Endothelial cell (in vitro differentiated cells): ENCODE measurements around the gene PLCB1. TPM values are rescaled to one million over a fixed set of nuclear protein-coding genes. Genes with fewer than 3 reads are reported as not detected.
"Not testable (repeated sequence)": the region's sequence is repeated elsewhere in the genome, so short reads cannot be mapped to it uniquely, and the experiment has no call there.

ENCODE experiments used
- DNase-seq: peaks from one replicate; pipeline ENCODE4 v3.0.0; 2021; ENCODE audit warnings: low spot score
- H3K27ac Mint-ChIP-seq: one replicate; pipeline ENCODE4 v1.8.0; 2021; ENCODE audit warnings: mixed read lengths, inconsistent platforms; ENCODE audit not compliant: unreplicated experiment
- H3K27me3 Mint-ChIP-seq: one replicate; pipeline ENCODE4 v1.8.0; 2021; ENCODE audit warnings: mild to moderate bottlenecking, moderate library complexity, mixed read lengths, inconsistent platforms; ENCODE audit not compliant: unreplicated experiment
- H3K36me3 Mint-ChIP-seq: one replicate; pipeline ENCODE4 v1.8.0; 2021; ENCODE audit warnings: mild to moderate bottlenecking, low read depth, mixed read lengths, inconsistent platforms; ENCODE audit not compliant: unreplicated experiment
- H3K4me1 Mint-ChIP-seq: one replicate; pipeline ENCODE4 v1.8.0; 2021; ENCODE audit warnings: mild to moderate bottlenecking, mixed read lengths, inconsistent platforms; ENCODE audit not compliant: unreplicated experiment
- H3K4me3 Mint-ChIP-seq: one replicate; pipeline ENCODE4 v1.8.0; 2021; ENCODE audit warnings: mild to moderate bottlenecking, mixed read lengths, inconsistent platforms; ENCODE audit not compliant: unreplicated experiment
- H3K9me3 Mint-ChIP-seq: one replicate; pipeline ENCODE4 v1.8.0; 2021; ENCODE audit warnings: mixed read lengths, inconsistent platforms; ENCODE audit not compliant: unreplicated experiment
- CTCF ChIP-seq: fragments of 200-600 bp; sonication (generic); IDR thresholded peaks from one replicate; pipeline ENCODE4 v1.5.0; 2021; ENCODE audit warnings: antibody characterized with exemption; ENCODE audit not compliant: unreplicated experiment
- total RNA-seq: library from RNA; stranded (reverse); fragmentation: NEBNext Ultra II Directional; extraction: Animal tissue kit (Norgen Biotek cat#: 25700); gene quantifications from one replicate; pipeline ENCODE4 v1.2.1, GENCODE V29; 2021; ENCODE audit not compliant: unreplicated experiment

The PLCB1 gene
- total RNA-seq, 1 donor from 2014 or later = 8.1 TPM

DNA sequence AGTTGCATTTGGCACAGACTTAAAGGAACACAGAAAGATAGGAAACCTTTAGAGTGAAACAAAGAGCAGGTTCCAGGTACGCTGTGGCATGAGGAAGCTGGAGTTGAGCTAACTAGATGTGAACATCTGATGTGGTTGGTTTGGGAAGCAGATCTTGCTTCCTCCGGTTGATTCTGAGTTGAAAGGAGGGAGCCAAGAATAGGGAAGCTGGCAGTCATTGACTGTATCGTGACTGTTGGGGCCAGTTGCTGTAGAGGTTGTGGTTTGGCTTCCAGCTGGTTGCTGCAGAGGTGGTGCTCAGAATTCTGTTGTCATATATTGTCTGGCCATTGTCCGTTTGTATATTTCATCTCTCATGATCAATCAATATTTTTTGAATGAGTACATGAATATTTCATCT, 325.9 kb downstream of the PLCB1 start:
- Mint-ChIP-seq H3K9me3 (no peaks in the 10 kb centered on the region), H3K36me3 (no peaks in the 10 kb centered on the region), H3K27me3 (no peaks in the 10 kb centered on the region), H3K4me1 (no peaks in the 10 kb centered on the region), H3K27ac (no peak overlapping the region), H3K4me3 (no peak overlapping the region)
- DNase-seq = no peak
- no peak for TF ChIP-seq CTCF

DNA sequence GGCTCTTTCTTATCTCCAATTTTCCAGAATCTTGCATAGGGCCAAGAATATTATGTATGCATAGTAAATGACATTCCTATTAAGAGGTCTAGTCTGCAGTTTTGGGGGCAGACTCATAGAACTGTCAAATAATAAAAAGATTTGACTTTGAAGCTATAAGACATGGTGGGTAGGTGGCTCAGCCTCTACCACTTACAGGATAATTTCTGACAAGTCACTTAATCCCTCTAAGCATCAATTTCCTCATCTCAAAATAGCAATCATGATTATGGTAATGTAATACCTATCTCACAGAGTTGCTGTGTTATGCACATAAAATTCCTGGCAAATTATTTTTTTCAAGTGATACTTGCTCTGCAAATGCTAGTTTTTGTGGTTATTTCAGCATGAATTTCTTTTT, 329.1 kb downstream of the PLCB1 start:
- Mint-ChIP-seq H3K4me3 (no peak overlapping the region), H3K27ac (no peak overlapping the region), H3K36me3 (no peaks in the 10 kb centered on the region), H3K9me3 (peaks cover 3% of the 10 kb centered on the region), H3K4me1 (no peaks in the 10 kb centered on the region), H3K27me3 (no peaks in the 10 kb centered on the region)
- no peak for TF ChIP-seq CTCF
- no peak for DNase-seq

- Mint-ChIP-seq H3K36me3 (no peaks in the 10 kb centered on the region), H3K4me3 (no peak overlapping the region), H3K27me3 (no peaks in the 10 kb centered on the region), H3K4me1 (no peaks in the 10 kb centered on the region), H3K9me3 (peaks cover 3% of the 10 kb centered on the region), H3K27ac (no peak overlapping the region)
- no peak for DNase-seq
- no peak for TF ChIP-seq CTCF
Measured at GRCh38 chr20:8464368-8464767, 332.3 kb downstream of the PLCB1 start.

DNA sequence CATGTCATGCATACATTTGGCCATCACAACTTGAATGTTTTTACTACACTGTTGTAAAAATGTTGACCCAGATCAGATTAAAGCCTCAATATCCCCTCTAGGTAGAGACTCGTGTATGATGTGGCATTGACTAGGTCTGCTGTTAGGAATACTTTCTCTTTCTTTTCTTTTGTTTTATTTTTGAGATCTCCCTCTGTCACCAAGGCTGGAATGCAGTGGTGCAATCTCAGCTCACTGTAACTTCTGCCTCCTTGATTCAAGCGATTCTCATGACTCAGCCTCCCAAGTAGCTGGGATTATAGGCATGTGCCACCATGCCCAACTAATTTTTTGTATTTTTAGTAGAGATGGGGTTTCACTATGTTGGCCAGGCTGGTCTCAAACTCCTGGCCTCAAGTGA, 334.7 kb downstream of the PLCB1 start:
- not testable (repeated sequence) for H3K4me3 Mint-ChIP-seq, H3K27ac Mint-ChIP-seq, H3K36me3 Mint-ChIP-seq, DNase-seq, H3K4me1 Mint-ChIP-seq, H3K27me3 Mint-ChIP-seq, H3K9me3 Mint-ChIP-seq

- Mint-ChIP-seq H3K27ac (no peak overlapping the region), H3K36me3 (no peaks in the 10 kb centered on the region), H3K27me3 (no peaks in the 10 kb centered on the region), H3K9me3 (peaks cover 3% of the 10 kb centered on the region), H3K4me1 (no peaks in the 10 kb centered on the region), H3K4me3 (no peak overlapping the region)
- no peak for TF ChIP-seq CTCF
- no peak for DNase-seq
Measured at GRCh38 chr20:8470156-8470555, 338.1 kb downstream of the PLCB1 start.

- no peak overlapping the region for H3K4me3 Mint-ChIP-seq
Measured at GRCh38 chr20:8471465-8471864, 339.4 kb downstream of the PLCB1 start.

More at GRCh38 chr20:8471465-8471864, 339.4 kb downstream of the PLCB1 start:
- no peaks in the 10 kb centered on the region for H3K9me3 Mint-ChIP-seq
- no peaks in the 10 kb centered on the region for H3K4me1 Mint-ChIP-seq
- no peaks in the 10 kb centered on the region for H3K27me3 Mint-ChIP-seq
- no peak for TF ChIP-seq CTCF
- H3K36me3 Mint-ChIP-seq = no peaks in the 10 kb centered on the region
- DNase-seq = no peak
- no peak overlapping the region for H3K27ac Mint-ChIP-seq
